Measurements from ENCODE around the gene JAZF1.

Gene JAZF1

DNA sequence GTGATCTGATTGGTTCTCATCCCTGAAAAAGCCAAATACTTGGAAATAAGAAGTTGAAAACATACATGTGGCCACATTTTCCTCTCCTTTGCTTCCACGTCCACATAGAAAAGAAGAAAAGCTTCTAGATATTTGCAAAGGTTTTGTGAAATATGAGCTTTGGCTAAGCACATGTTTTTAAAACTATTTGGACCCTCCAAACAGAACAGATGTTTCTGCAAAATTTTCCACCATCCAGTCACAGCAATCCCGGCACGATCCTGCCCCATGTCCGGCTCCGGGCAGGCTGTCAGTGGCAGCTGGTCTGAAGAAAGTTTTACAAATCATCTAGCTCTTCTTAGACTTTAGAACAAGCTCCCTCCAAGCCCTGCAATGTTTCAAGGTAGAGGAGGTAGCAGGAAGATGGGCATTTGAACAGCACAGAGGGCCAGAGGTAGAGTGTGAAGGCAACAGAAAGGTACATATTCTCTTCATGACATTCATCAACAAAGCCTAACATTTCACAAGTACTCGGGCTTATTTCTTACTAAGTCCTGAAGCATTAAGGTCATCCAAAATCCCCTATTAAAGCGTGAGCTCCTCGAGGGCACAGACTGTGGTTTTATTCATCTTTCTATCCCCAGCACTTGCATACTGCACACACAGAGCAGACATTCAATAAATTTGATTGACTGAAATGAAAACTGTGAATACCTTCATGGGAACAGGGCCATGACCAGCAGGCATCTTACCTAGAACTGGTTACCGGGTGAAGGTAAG is 110.1 kb downstream of the JAZF1 start:
- POLR2A ChIA-PET = no interaction called here

DNA sequence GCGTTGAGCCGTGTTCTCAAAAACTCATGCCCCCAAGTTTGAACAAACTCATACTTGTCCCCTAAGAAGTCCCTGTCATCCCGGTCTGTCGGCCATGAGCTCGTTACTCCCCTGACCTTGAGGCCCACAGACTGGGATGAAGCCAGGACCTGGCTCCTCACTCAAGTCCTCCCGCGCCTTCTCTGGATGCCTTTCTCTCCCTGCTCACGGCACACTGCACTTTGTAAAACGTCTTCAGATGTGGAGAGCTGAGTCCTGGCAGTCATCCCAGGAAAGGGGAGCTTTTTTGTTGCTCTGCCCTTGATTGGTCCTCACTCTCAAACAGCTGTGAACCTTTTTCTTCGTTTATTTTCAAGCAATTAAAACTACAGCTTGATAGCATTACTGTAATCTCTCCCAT is 110.8 kb downstream of the JAZF1 start:
- DNase-seq (ENCODE audit: extremely low spot score) = no peak
- TF ChIP-seq, protein P1, sequence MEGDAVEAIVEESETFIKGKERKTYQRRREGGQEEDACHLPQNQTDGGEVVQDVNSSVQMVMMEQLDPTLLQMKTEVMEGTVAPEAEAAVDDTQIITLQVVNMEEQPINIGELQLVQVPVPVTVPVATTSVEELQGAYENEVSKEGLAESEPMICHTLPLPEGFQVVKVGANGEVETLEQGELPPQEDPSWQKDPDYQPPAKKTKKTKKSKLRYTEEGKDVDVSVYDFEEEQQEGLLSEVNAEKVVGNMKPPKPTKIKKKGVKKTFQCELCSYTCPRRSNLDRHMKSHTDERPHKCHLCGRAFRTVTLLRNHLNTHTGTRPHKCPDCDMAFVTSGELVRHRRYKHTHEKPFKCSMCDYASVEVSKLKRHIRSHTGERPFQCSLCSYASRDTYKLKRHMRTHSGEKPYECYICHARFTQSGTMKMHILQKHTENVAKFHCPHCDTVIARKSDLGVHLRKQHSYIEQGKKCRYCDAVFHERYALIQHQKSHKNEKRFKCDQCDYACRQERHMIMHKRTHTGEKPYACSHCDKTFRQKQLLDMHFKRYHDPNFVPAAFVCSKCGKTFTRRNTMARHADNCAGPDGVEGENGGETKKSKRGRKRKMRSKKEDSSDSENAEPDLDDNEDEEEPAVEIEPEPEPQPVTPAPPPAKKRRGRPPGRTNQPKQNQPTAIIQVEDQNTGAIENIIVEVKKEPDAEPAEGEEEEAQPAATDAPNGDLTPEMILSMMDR (IDR thresholded peaks at IDR 0.05; ENCODE audit: control extremely low read depth, extremely low read depth, low read depth, missing control alignments) = no peak
- ChIA-PET POLR2A (no interaction called here), CTCF (interaction anchor here (1.0 to 6.8 kb wide), 8 partner anchors 8 to 28 kb away, joined by 3 to 78 read pairs (median 8); no protein-coding TSS in a partner anchor)

More for the DNA sequence above, 110.1 kb downstream of the JAZF1 start:
- TF ChIP-seq, protein P1 (IDR thresholded peaks at IDR 0.05; ENCODE audit: control extremely low read depth, extremely low read depth, low read depth, missing control alignments) = no peak
- no peak for DNase-seq (ENCODE audit: extremely low spot score)
- CTCF ChIA-PET = interaction anchor here (1.0 to 6.8 kb wide), 9 partner anchors 7 to 27 kb away, joined by 3 to 78 read pairs (median 6); no protein-coding TSS in a partner anchor

DNA sequence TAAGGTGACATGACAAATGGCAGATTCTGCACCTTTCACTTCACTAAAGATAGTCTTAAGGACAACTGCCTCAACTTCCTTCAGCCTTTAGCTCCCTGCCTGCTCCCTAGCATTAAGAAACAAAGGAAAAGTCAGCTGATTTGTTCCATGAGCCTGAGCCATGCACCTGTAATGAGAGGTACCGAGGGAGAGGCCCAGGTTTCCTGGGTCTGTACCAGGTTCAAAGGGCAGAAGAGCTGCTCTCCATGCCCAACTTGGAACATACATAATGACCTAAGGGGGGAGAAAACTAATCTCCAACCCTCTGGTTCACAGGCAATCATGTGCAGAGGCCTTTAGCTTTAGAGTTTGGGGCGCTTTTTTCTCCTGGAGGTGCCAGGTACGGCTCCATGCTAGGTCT is 111.2 kb downstream of the JAZF1 start:
- ChIA-PET POLR2A (no interaction called here), CTCF (interaction anchor here (0.9 to 6.8 kb wide), 9 partner anchors 8 to 28 kb away, joined by 3 to 78 read pairs (median 6); no protein-coding TSS in a partner anchor)
- TF ChIP-seq, protein P1 (IDR thresholded peaks at IDR 0.05; ENCODE audit: control extremely low read depth, extremely low read depth, low read depth, missing control alignments) = no peak
- DNase-seq (ENCODE audit: extremely low spot score) = no peak

DNA sequence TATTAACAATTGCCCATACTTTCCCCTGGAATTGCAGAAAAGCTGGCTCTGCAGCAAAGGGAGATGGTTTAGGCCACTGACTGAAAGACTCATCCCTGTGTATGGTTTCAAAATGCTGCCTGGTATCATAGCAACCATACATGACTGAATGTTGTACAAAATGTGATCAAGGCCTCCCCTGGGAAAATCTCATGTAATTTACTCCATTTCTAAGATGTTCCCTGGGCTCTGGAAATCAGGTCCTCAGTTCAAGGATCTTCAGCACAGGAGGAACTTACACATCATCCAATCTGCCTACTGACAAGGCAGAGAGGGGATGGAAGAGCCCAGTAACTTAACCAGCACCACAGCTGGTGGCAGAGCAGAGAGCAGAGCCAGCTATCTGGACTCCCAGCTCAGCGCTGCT is 111.8 kb downstream of the JAZF1 start:
- ChIA-PET CTCF (interaction anchor here (0.9 to 2.4 kb wide), 6 partner anchors 8 to 25 kb away, joined by 3 to 9 read pairs (median 4); no protein-coding TSS in a partner anchor), POLR2A (no interaction called here)
- no peak for DNase-seq (ENCODE audit: extremely low spot score)
- TF ChIP-seq, protein P1 (IDR thresholded peaks at IDR 0.05; ENCODE audit: control extremely low read depth, extremely low read depth, low read depth, missing control alignments) = no peak

DNA sequence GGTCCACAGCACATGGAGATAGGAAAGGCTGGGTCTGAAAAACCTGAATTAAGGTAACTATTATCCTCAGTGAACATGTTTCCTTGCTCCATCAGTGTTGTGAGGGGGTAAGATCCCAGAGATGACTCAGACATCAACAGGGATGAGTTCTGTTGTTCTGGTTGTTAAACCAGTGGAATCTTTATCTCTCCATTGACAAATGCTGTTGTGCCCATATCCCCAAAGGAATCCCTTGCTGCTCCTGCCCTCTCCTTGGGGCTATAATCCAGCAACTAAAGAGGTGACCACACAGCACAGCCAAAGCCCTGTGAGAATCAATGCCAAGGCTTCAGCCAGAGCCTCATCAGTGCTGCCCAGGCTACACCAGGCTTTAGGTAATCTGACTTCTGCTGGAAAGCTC is 113.4 kb downstream of the JAZF1 start:
- no peak for DNase-seq (ENCODE audit: extremely low spot score)
- TF ChIP-seq, protein P1 (IDR thresholded peaks at IDR 0.05; ENCODE audit: control extremely low read depth, extremely low read depth, low read depth, missing control alignments) = no peak
- POLR2A ChIA-PET = no interaction called here
- CTCF ChIA-PET = interaction anchor here (1.3 to 3.3 kb wide), 3 partner anchors 11 to 29 kb away, joined by 3 to 16 read pairs (median 3); no protein-coding TSS in a partner anchor

DNA sequence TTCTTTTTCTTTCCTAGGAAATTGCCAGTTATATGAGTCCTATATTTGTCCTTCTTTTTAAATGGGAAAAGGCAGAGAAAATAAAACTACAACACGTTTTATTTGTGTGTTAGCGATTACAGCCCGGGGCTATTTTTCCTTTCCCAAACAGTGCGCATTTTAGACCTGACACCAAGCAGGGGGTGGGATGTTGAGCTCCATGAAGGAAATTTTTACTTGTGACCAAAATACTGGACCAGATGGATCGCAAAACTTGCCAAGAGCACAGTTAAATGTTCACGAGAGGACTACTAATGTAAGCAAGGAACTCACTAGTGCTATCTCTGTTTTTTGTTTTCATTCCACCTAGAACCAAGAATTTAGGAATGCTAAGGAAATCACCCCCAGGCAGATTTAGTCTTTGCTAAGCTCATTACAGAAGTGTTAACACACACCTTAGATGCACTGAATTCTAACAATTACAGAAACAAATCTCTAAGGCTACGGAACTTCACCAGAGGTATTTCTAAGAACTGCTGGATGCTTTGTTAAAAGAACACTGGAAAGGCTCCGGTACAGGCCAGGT is 114.8 kb downstream of the JAZF1 start:
- TF ChIP-seq, protein P1 (IDR thresholded peaks at IDR 0.05; ENCODE audit: control extremely low read depth, extremely low read depth, low read depth, missing control alignments) = no peak
- ChIA-PET POLR2A (no interaction called here), CTCF (interaction anchor here (0.8 to 3.3 kb wide), 5 partner anchors 12 to 32 kb away, joined by 3 to 16 read pairs (median 3); no protein-coding TSS in a partner anchor)
- no peak for DNase-seq (ENCODE audit: extremely low spot score)
